RPMI8226 (cell line): ENCODE data around the gene TAS2R30.
"Not testable (repeated sequence)": the region's sequence is repeated elsewhere in the genome, so short reads cannot be mapped to it uniquely, and the experiment has no call there.

Experiments used
- DNase-seq: peaks from one replicate; pipeline ENCODE4 v3.0.0-alpha.2; 2015

TAS2R30 gene

GRCh38 chr12:11114130-11114529 lies 20.3 kb downstream of the TAS2R30 start:
- not testable (repeated sequence) for DNase-seq

- DNase-seq: not testable (repeated sequence)
Observed at GRCh38 chr12:11111213-11111612, 23.2 kb downstream of the TAS2R30 start.

DNA sequence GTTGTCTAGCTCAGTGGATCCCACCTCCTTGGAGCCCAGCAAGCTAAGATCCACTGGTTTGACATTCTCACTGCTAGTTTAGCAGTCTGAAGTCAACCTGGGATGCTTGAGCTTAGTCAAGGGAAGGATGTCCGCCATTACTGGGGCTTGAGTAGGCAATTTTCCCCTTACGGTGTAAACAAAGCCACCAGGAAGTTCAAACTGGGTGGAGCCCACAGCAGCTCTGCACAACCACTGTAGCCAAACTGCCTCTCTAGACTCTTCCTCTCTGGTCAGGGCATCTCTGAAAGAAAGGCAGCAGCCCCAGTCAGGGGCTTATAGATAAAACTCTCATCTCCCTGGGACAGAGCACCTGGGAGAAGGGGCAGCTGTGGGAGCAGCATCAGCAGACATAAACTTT lies 25.6 kb downstream of the TAS2R30 start:
- DNase-seq: no peak

DNA sequence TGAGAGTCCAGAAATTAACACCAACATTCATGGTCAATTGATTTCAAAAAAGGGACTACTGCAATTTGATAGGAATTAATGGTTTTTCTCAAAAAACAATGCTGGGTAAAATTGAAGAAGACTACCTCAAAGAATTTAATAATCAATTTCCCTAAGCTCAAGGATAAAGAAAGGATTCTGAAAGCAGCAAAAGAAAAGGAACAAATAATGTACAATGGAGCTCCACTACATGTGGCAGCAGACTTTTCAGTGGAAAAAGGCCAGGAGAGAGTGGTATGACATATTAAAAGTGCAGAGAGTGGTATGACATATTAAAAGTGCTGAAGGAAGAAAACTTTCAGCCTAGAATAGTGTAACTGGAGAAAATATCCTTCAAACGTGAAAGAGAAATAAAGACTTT lies 26.7 kb downstream of the TAS2R30 start:
- no peak for DNase-seq

- DNase-seq: no peak
Observed at GRCh38 chr12:11106288-11106687, 28.2 kb downstream of the TAS2R30 start.

DNA sequence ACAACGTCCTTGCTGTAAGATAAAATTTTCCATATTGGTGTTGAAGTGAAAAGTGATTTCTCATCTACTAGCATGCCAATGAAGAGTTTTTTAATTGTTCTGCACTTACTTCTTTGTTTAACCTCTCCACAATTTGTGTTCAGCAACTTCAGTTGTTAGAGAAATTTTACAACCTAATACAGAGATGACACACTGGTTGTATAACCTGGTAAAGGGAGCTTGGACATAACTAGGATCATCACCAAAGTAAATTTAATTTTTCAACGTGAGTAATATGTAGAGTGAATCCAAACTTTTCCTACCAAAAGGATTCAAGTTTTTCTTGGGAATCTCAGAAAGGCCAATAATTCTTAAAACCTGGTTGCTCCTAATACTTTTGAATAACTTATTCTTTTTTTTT lies 28.9 kb downstream of the TAS2R30 start:
- DNase-seq: no peak

DNA sequence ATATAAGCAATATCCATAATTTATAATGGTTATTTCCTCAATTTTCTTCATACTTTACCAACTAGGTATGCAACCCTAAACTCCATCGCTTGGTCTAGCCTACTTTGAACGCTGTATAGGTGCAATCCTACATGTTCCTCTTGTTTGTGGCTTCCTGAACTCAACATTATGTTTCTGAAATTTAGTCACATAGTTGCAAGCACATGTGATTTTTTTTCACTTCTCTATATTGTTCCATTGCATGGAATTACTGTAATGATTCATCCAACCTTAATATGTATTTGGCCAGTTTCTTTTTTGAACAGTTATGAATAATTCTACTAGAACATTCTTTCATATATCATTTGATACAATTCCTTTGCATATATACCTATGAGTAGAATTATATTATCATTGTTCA lies 39.5 kb downstream of the TAS2R30 start:
- DNase-seq: not testable (repeated sequence)

GRCh38 chr12:11092128-11092527 lies 42.3 kb downstream of the TAS2R30 start, which contains the start of gene TAS2R43:
Gene TAS2R43, minus strand, starts transcription at chr12:11092313. Its CDS starts 84 bp downstream, at chr12:11092229.
- DNase-seq: no peak

DNA sequence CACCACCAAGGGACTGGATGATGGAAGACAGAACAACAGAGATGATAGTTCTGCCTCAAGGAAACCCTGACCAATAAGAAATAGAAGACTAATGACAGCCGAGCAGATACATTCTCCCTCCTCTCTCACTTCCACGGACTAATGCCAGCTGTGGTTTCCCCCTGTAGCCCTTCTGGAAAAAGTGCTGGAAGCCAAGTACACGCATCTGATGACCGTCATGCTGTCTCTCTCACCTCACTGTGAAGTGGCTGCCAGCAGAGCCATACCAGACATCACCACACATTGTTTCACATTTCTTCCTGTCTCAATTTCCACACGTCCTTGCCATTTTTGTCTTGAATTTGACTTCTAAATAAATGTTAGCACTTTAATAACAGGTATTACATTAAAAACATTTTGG lies 45.2 kb downstream of the TAS2R30 start:
- DNase-seq: no peak

- DNase-seq: no peak
Observed at GRCh38 chr12:11085419-11085818, 49.0 kb downstream of the TAS2R30 start.
